SK-N-SH (cell line): ENCODE data around the gene ABLIM1. TPM values are rescaled to one million over a fixed set of nuclear protein-coding genes. Genes with fewer than 3 reads are reported as not detected.

Experiments
- CTCF ChIA-PET: fragments of 300-600, 350-600 bp; formaldehyde crosslinking; extraction: SDS; loops from one replicate; lab custom pipeline; 2021; lab: Yijun Ruan, JAX
- POLR2A ChIA-PET: fragments of 350-600 bp; sonication (Branson Sonifier 250); formaldehyde crosslinking; extraction: SDS; loops from one replicate; lab custom pipeline; 2020; ENCODE audit warnings: antibody characterized with exemption, inconsistent platforms; lab: Yijun Ruan, JAX
- DNase-seq: peaks from one replicate; pipeline ENCODE4 v3.0.0; 2012
- H2AFZ ChIP-seq: fragments of 200-600 bp; sonication (generic); 2 replicates; pipeline ENCODE4 v1.8.1; 2016; ENCODE audit warnings: antibody characterized with exemption, mild to moderate bottlenecking, low read depth
- H3F3A ChIP-seq: fragments of 200-600 bp; sonication (generic); replicated peaks from 2 replicates; pipeline ENCODE3; 2016; ENCODE audit warnings: antibody characterized with exemption, mild to moderate bottlenecking; ENCODE audit not compliant: insufficient read depth
- H3K27ac ChIP-seq, 2 experiments: fragments of 200-500 bp in 1 of 2; fragments of 200-600 bp in 1 of 2; sonication (Bioruptor generic) in 1 of 2; sonication (generic), shearing (Covaris generic) in 1 of 2; 2 replicates each; pipeline versions ENCODE4 v1.5.1 to v1.6.1; 2014 to 2016; ENCODE audit warnings: low read depth in 2 of 2, inconsistent platforms in 1 of 2, low read length in 1 of 2, mild to moderate bottlenecking in 1 of 2, mixed read lengths in 1 of 2
- H3K27me3 ChIP-seq: fragments of 200-600 bp; sonication (generic), shearing (Covaris generic); 2 replicates; pipeline ENCODE4 v1.6.1; 2016; ENCODE audit warnings: mixed run types; ENCODE audit not compliant: insufficient read depth
- H3K36me3 ChIP-seq, 2 experiments: fragments of 200-500 bp in 1 of 2; fragments of 200-600 bp in 1 of 2; sonication (Bioruptor generic) in 1 of 2; sonication (generic) in 1 of 2; replicated peaks in 1 of 2; 2 replicates each; pipeline versions ENCODE3 to v1.5.1; 2014 to 2016; ENCODE audit warnings: low read length in 1 of 2, mild to moderate bottlenecking in 1 of 2; ENCODE audit not compliant: insufficient read depth in 2 of 2, control insufficient read depth in 1 of 2
- H3K4me1 ChIP-seq, 2 experiments: fragments of 200-500 bp in 1 of 2; fragments of 200-600 bp in 1 of 2; sonication (Bioruptor generic) in 1 of 2; sonication (generic), shearing (Covaris generic) in 1 of 2; 2 replicates each; pipeline versions ENCODE4 v1.5.1 to v1.6.1; 2014 to 2016; ENCODE audit warnings: low read depth in 1 of 2, low read length in 1 of 2, mixed run types in 1 of 2; ENCODE audit not compliant: insufficient read depth in 2 of 2, control insufficient read depth in 1 of 2
- H3K4me2 ChIP-seq: fragments of 200-600 bp; sonication (generic), shearing (Covaris generic); 2 replicates; pipeline ENCODE4 v1.6.1; 2017; ENCODE audit warnings: mixed run types
- H3K4me3 ChIP-seq, 2 experiments: fragments of 200-500 bp in 1 of 2; fragments of 200-600 bp in 1 of 2; sonication (Bioruptor generic) in 1 of 2; sonication (generic), shearing (Covaris generic) in 1 of 2; 2 replicates each; pipeline versions ENCODE4 v1.5.1 to v1.8.1; 2014 to 2016; ENCODE audit warnings: low read depth in 2 of 2, inconsistent platforms in 1 of 2, low read length in 1 of 2, mild to moderate bottlenecking in 1 of 2, mixed read lengths in 1 of 2, moderate library complexity in 1 of 2
- H3K79me2 ChIP-seq: fragments of 200-600 bp; sonication (generic); 2 replicates; pipeline ENCODE4 v1.8.1; 2017; ENCODE audit warnings: mild to moderate bottlenecking; ENCODE audit not compliant: insufficient read depth
- H3K9ac ChIP-seq: fragments of 200-600 bp; sonication (generic); 2 replicates; pipeline ENCODE4 v1.6.1; 2017; ENCODE audit warnings: mixed run types
- H3K9me2 ChIP-seq: fragments of 200-600 bp; sonication (generic); 2 replicates; pipeline ENCODE4 v1.6.1; 2017; ENCODE audit warnings: mixed run types
- H3K9me3 ChIP-seq: fragments of 200-600 bp; sonication (generic); 2 replicates; pipeline ENCODE4 v1.6.1; 2017; ENCODE audit warnings: mixed run types, mild to moderate bottlenecking, moderate library complexity
- H4K20me1 ChIP-seq: fragments of 200-600 bp; sonication (generic); 2 replicates; pipeline ENCODE4 v1.6.1; 2017; ENCODE audit warnings: mild to moderate bottlenecking, mixed run types; ENCODE audit not compliant: insufficient read depth
- CHD2 ChIP-seq: fragments of 150-350 bp; IDR thresholded peaks from 2 replicates; pipeline ENCODE4 v1.6.1; 2018; ENCODE audit warnings: low read length; ENCODE audit not compliant: partially characterized antibody
- EP300 ChIP-seq, 2 experiments: IDR thresholded peaks; 2 replicates each; pipeline versions ENCODE4 v1.4.0 to v1.6.1; 2012; ENCODE audit warnings: borderline replicate concordance in 1 of 2, low read depth in 1 of 2, low read length in 1 of 2
- EZH2phosphoT487 ChIP-seq: fragments of 200-600 bp; sonication (generic); IDR thresholded peaks from 2 replicates; pipeline ENCODE4 v1.6.1; 2017; ENCODE audit warnings: low read depth, mixed run types, mild to moderate bottlenecking, antibody characterized with exemption, moderate library complexity, borderline replicate concordance
- FOSL2 ChIP-seq: IDR thresholded peaks from 2 replicates; pipeline ENCODE4 v1.4.0; 2012; ENCODE audit warnings: low read depth, mild to moderate bottlenecking, moderate library complexity, borderline replicate concordance
- GABPA ChIP-seq: IDR thresholded peaks from 2 replicates; pipeline ENCODE4 v1.4.0; 2012; ENCODE audit warnings: low read depth, mild to moderate bottlenecking
- JUND ChIP-seq: IDR thresholded peaks from 2 replicates; pipeline ENCODE4 v1.4.0; 2012
- MXI1 ChIP-seq: IDR thresholded peaks from 2 replicates; pipeline ENCODE4 v1.6.1; 2012; ENCODE audit warnings: mild to moderate bottlenecking, low read depth, low read length, improper control_type of control experiment
- NRF1 ChIP-seq: IDR thresholded peaks from 2 replicates; pipeline ENCODE4 v1.6.1; 2012; ENCODE audit warnings: low read depth, mild to moderate bottlenecking, low read length
- PBX3 ChIP-seq: IDR thresholded peaks from 2 replicates; pipeline ENCODE4; 2012
- RAD21 ChIP-seq: IDR thresholded peaks from 2 replicates; pipeline ENCODE4 v1.6.1; 2012; ENCODE audit warnings: mild to moderate bottlenecking, low read length
- REST ChIP-seq: IDR thresholded peaks from 2 replicates; pipeline ENCODE4 v1.6.1; 2012; ENCODE audit warnings: mild to moderate bottlenecking, low read depth, low read length, moderate library complexity
- RFX5 ChIP-seq: IDR thresholded peaks from 2 replicates; pipeline ENCODE4 v1.6.1; 2012; ENCODE audit warnings: mild to moderate bottlenecking, improper control_type of control experiment, low read length
- SMC3 ChIP-seq: IDR thresholded peaks from 2 replicates; pipeline ENCODE4 v1.6.1; 2012; ENCODE audit warnings: low read depth, low read length, improper control_type of control experiment
- USF1 ChIP-seq: IDR thresholded peaks from 2 replicates; pipeline ENCODE4 v1.4.0; 2012; ENCODE audit warnings: low read depth, borderline replicate concordance
- WGBS: methylation state at CpG from one replicate; pipeline ENCODE4 v1.1.6; 2017; ENCODE audit warnings: low lambda C conversion rate; 5-methylcytosine and 5-hydroxymethylcytosine counted together
- polyA plus RNA-seq, 3 experiments: library from polyadenylated mRNA; depleted of rRNA; stranded (reverse); fragments of >200 nt; gene quantifications; 2 replicates each; pipeline ENCODE4 v1.2.3, GENCODE V29; 2012

ABLIM1 gene
- polyA plus RNA-seq, 1 of the 3 experiments (the other 2 are of a cell fraction), result 16.1 TPM

GRCh38 chr10:114492351-114493037, 165.6 kb downstream of the ABLIM1 start:
- TF ChIP-seq USF1 (peak; percentile 70; the same call in 1 of the 2 replicates), NRF1 (no peak)
- TF ChIP-seq, all 33 proteins: peak for 1
- ChIA-PET CTCF (interaction anchor here (0.8 to 1.9 kb wide), 3 partner anchors 15 to 329 kb away, joined by 3 to 6 read pairs (median 3); partner anchors contain the start of gene FHIP2A), POLR2A (no interaction called here)
- Histone ChIP-seq H3K4me1 (peaks cover 17 to 23% of the 10 kb centered on the region in 2 experiments; a peak in 3 of 4 replicates), H3K36me3 (peaks cover 0 to 7% of the 10 kb centered on the region in 2 experiments), H2AFZ (no peak overlapping the region), H3K9me3 (no peaks in the 10 kb centered on the region), H3K4me2 (no peak overlapping the region), H3K27ac (no peak overlapping the region), H3K9ac (no peak overlapping the region), H3K79me2 (no peaks in the 10 kb centered on the region), H3K4me3 (no peak overlapping the region), H3K9me2 (no peaks in the 10 kb centered on the region), H3F3A (no peaks in the 10 kb centered on the region), H3K27me3 (no peaks in the 10 kb centered on the region), H4K20me1 (no peaks in the 10 kb centered on the region)
- DNase-seq, result no peak
- 49% methylated on average over 4 of the region's 4 CpGs for WGBS

- CTCF ChIA-PET, result interaction anchor here (0.8 to 1.9 kb wide), 4 partner anchors 14 to 330 kb away, joined by 3 to 6 read pairs (median 4); partner anchors contain the start of gene FHIP2A
- H3K79me2 ChIP-seq, result no peaks in the 10 kb centered on the region
- no peaks in the 10 kb centered on the region for H3K9me3 ChIP-seq
- no peak for DNase-seq
- H3K27me3 ChIP-seq, result no peaks in the 10 kb centered on the region
- H3K4me2 ChIP-seq, result no peak overlapping the region
- POLR2A ChIA-PET, result no interaction called here
- no peak overlapping the region for H2AFZ ChIP-seq
- H3K27ac ChIP-seq, result no peak overlapping the region
- 53% methylated on average over 4 of the region's 4 CpGs for WGBS
- H3K9me2 ChIP-seq, result no peaks in the 10 kb centered on the region
- no peak overlapping the region for H3K9ac ChIP-seq
- H3F3A ChIP-seq, result no peaks in the 10 kb centered on the region
- TF ChIP-seq RFX5, result no peak
- TF ChIP-seq JUND, result peak; percentile 26
- TF ChIP-seq EZH2phosphoT487, result no peak
- TF ChIP-seq SMC3, result no peak
- no peak for TF ChIP-seq MXI1
- H4K20me1 ChIP-seq, result no peaks in the 10 kb centered on the region
- H3K36me3 ChIP-seq, result peaks cover 0 to 7% of the 10 kb centered on the region in 2 experiments
- peaks cover 21 to 26% of the 10 kb centered on the region in 2 experiments; a peak in 3 of 4 replicates for H3K4me1 ChIP-seq
- H3K4me3 ChIP-seq, result no peak overlapping the region
Observed at GRCh38 chr10:114491933-114492332, 166.1 kb downstream of the ABLIM1 start.

GRCh38 chr10:114491419-114491818, 166.7 kb downstream of the ABLIM1 start:
- Histone ChIP-seq H2AFZ (no peak overlapping the region), H3K9me3 (no peaks in the 10 kb centered on the region), H3K9me2 (no peaks in the 10 kb centered on the region), H3K4me2 (no peak overlapping the region), H3K9ac (no peak overlapping the region), H3F3A (no peaks in the 10 kb centered on the region), H3K79me2 (no peaks in the 10 kb centered on the region), H3K27me3 (no peaks in the 10 kb centered on the region), H3K27ac (no peak overlapping the region), H4K20me1 (no peaks in the 10 kb centered on the region), H3K36me3 (peaks cover 0 to 11% of the 10 kb centered on the region in 2 experiments), H3K4me1 (peaks cover 24 to 26% of the 10 kb centered on the region in 2 experiments; a peak in 3 of 4 replicates), H3K4me3 (no peak overlapping the region)
- ChIA-PET POLR2A (no interaction called here), CTCF (interaction anchor here (0.6 to 1.9 kb wide), 7 partner anchors 14 to 494 kb away, joined by 3 to 6 read pairs (median 3); partner anchors contain the start of gene FHIP2A)
- DNase-seq, result no peak
- WGBS, result 87% methylated on average over 3 of the region's 3 CpGs
- TF ChIP-seq GABPA (no peak), REST (no peak), RFX5 (no peak), NRF1 (no peak), CHD2 (no peak), FOSL2 (no peak), RAD21 (no peak), EP300 (IDR thresholded peaks at IDR 0.05; ENCODE audit: borderline replicate concordance in 1 of 2, low read depth in 1 of 2, low read length in 1 of 2) (no peak), PBX3 (no peak)
